GM21723 (cell line): ENCODE results near the gene PPM1B.
"Not testable (repeated sequence)": the region's sequence is repeated elsewhere in the genome, so short reads cannot be mapped to it uniquely, and the experiment has no call there.

ENCODE experiments used
- ATAC-seq: cut with Tn5 transposase; IDR thresholded peaks from one replicate; pipeline ENCODE4 v1.9.1; 2021; ENCODE audit warnings: mild to moderate bottlenecking, moderate library complexity; ENCODE audit not compliant: unreplicated experiment

The PPM1B gene

GRCh38 chr2:44168681-44169154 lies at the start of gene PPM1B:
Gene PPM1B, plus strand, starts transcription at chr2:44168875. Its CDS starts 32,325 bp downstream, at chr2:44201200.
- peak; percentile 64 for ATAC-seq

GRCh38 chr2:44119878-44120277 lies 48.8 kb upstream of the PPM1B start:
- no peak for ATAC-seq

- ATAC-seq, result no peak
Measured at GRCh38 chr2:44120428-44120827, 48.2 kb upstream of the PPM1B start.

- no peak for ATAC-seq
Measured at GRCh38 chr2:44121899-44122298, 46.8 kb upstream of the PPM1B start.

- no peak for ATAC-seq
Measured at GRCh38 chr2:44124500-44124899, 44.2 kb upstream of the PPM1B start.

- ATAC-seq, result no peak
Measured at GRCh38 chr2:44126106-44126797, 42.4 kb upstream of the PPM1B start.

GRCh38 chr2:44130441-44130840 lies 38.2 kb upstream of the PPM1B start:
- ATAC-seq, result no peak

- ATAC-seq, result no peak
Measured at GRCh38 chr2:44131177-44131576, 37.5 kb upstream of the PPM1B start.

- not testable (repeated sequence) for ATAC-seq
Measured at GRCh38 chr2:44133602-44134001, 35.1 kb upstream of the PPM1B start.

- no peak for ATAC-seq
Measured at GRCh38 chr2:44134848-44135247, 33.8 kb upstream of the PPM1B start.

GRCh38 chr2:44135296-44135695 lies 33.4 kb upstream of the PPM1B start:
- ATAC-seq, result no peak

- ATAC-seq, result no peak
Measured at GRCh38 chr2:44135771-44136170, 32.9 kb upstream of the PPM1B start.

- no peak for ATAC-seq
Measured at GRCh38 chr2:44136252-44136651, 32.4 kb upstream of the PPM1B start.

GRCh38 chr2:44137048-44137447 lies 31.6 kb upstream of the PPM1B start:
- no peak for ATAC-seq

- ATAC-seq, result no peak
Measured at GRCh38 chr2:44137872-44138551, 30.7 kb upstream of the PPM1B start.

- no peak for ATAC-seq
Measured at GRCh38 chr2:44139741-44140140, 28.9 kb upstream of the PPM1B start.

- ATAC-seq, result no peak
Measured at GRCh38 chr2:44142306-44142705, 26.4 kb upstream of the PPM1B start.

GRCh38 chr2:44143701-44144100 lies 25.0 kb upstream of the PPM1B start:
- no peak for ATAC-seq

GRCh38 chr2:44148999-44149398 lies 19.7 kb upstream of the PPM1B start:
- ATAC-seq, result no peak

- ATAC-seq, result no peak
Measured at GRCh38 chr2:44150473-44150872, 18.2 kb upstream of the PPM1B start.

- ATAC-seq, result no peak
Measured at GRCh38 chr2:44152865-44153669, 15.6 kb upstream of the PPM1B start.
